HepG2 (cell line): Measurements from ENCODE around the gene CLMP. TPM values are rescaled to one million over a fixed set of nuclear protein-coding genes. Genes with fewer than 3 reads are reported as not detected.

ENCODE experiments used
- AHR ChIP-seq: IDR thresholded peaks from 2 replicates; pipeline ENCODE4 v1.6.1; 2018; ENCODE audit warnings: missing genetic modification reagents, missing compliant biosample characterization
- GATAD2A ChIP-seq: IDR thresholded peaks from 2 replicates; pipeline ENCODE4 v1.6.1; 2016
- KLF6 ChIP-seq: IDR thresholded peaks from 2 replicates; pipeline ENCODE4 v1.8.0; 2016; ENCODE audit warnings: missing biosample characterization, missing genetic modification reagents
- PBX2 ChIP-seq: IDR thresholded peaks from 2 replicates; pipeline ENCODE4 v1.6.1; 2016; ENCODE audit warnings: control low read depth
- PBX3 ChIP-seq: sonication (generic); formaldehyde crosslinking; IDR thresholded peaks from 2 replicates; pipeline ENCODE4 v1.8.1; 2023; ENCODE audit warnings: missing genetic modification reagents, inconsistent platforms, borderline replicate concordance
- TAF1 ChIP-seq: sonication (generic); formaldehyde crosslinking; IDR thresholded peaks from 2 replicates; pipeline ENCODE4 v1.4.0; 2020; ENCODE audit warnings: missing genetic modification reagents
- TEAD2 ChIP-seq: sonication (generic); formaldehyde crosslinking; IDR thresholded peaks from 2 replicates; pipeline ENCODE4 v1.9.0; 2021; ENCODE audit warnings: missing genetic modification reagents
- TEF ChIP-seq: sonication (generic); formaldehyde crosslinking; IDR thresholded peaks from 2 replicates; pipeline ENCODE4 v1.5.0; 2020; ENCODE audit warnings: missing genetic modification reagents
- TP53 ChIP-seq: sonication (generic); formaldehyde crosslinking; conservative IDR thresholded peaks from 2 replicates; pipeline ENCODE4 v1.4.0; 2020; ENCODE audit warnings: missing genetic modification reagents
- TRAFD1 ChIP-seq: sonication (generic); formaldehyde crosslinking; IDR thresholded peaks from 2 replicates; pipeline ENCODE4 v1.5.1; 2020; ENCODE audit warnings: missing genetic modification reagents, mild to moderate bottlenecking, borderline replicate concordance
- ZBTB3 ChIP-seq: sonication (generic); formaldehyde crosslinking; IDR thresholded peaks from 2 replicates; pipeline ENCODE4 v1.4.0; 2020; ENCODE audit warnings: low read depth, mild to moderate bottlenecking, moderate library complexity, missing genetic modification reagents, borderline replicate concordance
- ZFP91 ChIP-seq: sonication (generic); formaldehyde crosslinking; IDR thresholded peaks from 2 replicates; pipeline ENCODE4 v1.9.0; 2022; ENCODE audit warnings: missing genetic modification reagents, mild to moderate bottlenecking, borderline replicate concordance
- ZHX1 ChIP-seq: sonication (generic); formaldehyde crosslinking; IDR thresholded peaks from 2 replicates; pipeline ENCODE4 v1.8.1; 2022; ENCODE audit warnings: low read depth, mild to moderate bottlenecking, missing genetic modification reagents
- ZNF101 ChIP-seq: sonication (generic); formaldehyde crosslinking; IDR thresholded peaks from 2 replicates; pipeline ENCODE4 v1.4.0; 2020; ENCODE audit warnings: mild to moderate bottlenecking, low read depth, missing genetic modification reagents, borderline replicate concordance
- ZNF121 ChIP-seq: sonication (generic); formaldehyde crosslinking; IDR thresholded peaks from 2 replicates; pipeline ENCODE4 v1.5.0; 2020; ENCODE audit warnings: mild to moderate bottlenecking, missing genetic modification reagents
- ZNF143 ChIP-seq: sonication (generic); formaldehyde crosslinking; IDR thresholded peaks from 2 replicates; pipeline ENCODE4 v1.4.0; 2020; ENCODE audit warnings: missing genetic modification reagents
- ZNF180 ChIP-seq: sonication (generic); formaldehyde crosslinking; IDR thresholded peaks from 2 replicates; pipeline ENCODE4 v1.4.0; 2020; ENCODE audit warnings: low read depth, missing genetic modification reagents, borderline replicate concordance
- ZNF546 ChIP-seq: sonication (generic); formaldehyde crosslinking; conservative IDR thresholded peaks from 2 replicates; pipeline ENCODE4 v1.8.1; 2023; ENCODE audit warnings: mild to moderate bottlenecking, missing genetic modification reagents
- ZNF703 ChIP-seq: sonication (generic); formaldehyde crosslinking; IDR thresholded peaks from 2 replicates; pipeline ENCODE4 v1.5.1; 2020; ENCODE audit warnings: missing genetic modification reagents, mild to moderate bottlenecking, moderate library complexity, borderline replicate concordance
- ZNF768 ChIP-seq: sonication (generic); formaldehyde crosslinking; IDR thresholded peaks from 2 replicates; pipeline ENCODE4 v1.4.0; 2020; ENCODE audit warnings: missing genetic modification reagents
- polyA plus RNA-seq, 8 experiments: library from polyadenylated mRNA; depleted of rRNA in 3 of 8; stranded (reverse) in 7 of 8; unstranded in 1 of 8; fragments of >200 nt; fragmentation: Illumina TruSeq in 4 of 8; extraction: Trizol in 4 of 8; gene quantifications; 2 replicates each; pipeline versions ENCODE4 v1.2.1 to v1.2.3, GENCODE V29; 2011 to 2016; ENCODE audit warnings: low read depth in 4 of 8, missing spikeins in 1 of 8, mixed read lengths in 1 of 8; ENCODE audit not compliant: insufficient read depth in 1 of 8
- total RNA-seq, 5 experiments: library from RNA; depleted of rRNA; stranded (reverse); fragments of >200 nt; fragmentation: Illumina TruSeq; extraction: Trizol; gene quantifications; 2 replicates each; pipeline ENCODE4 v1.2.3, GENCODE V29; 2016; ENCODE audit warnings: low read depth in 1 of 5

Gene CLMP
- total and polyA plus RNA-seq, 2 of the 13 experiments (the other 11 are each of a cell fraction or from before 2014, with no cell fraction given): not detected

GRCh38 chr11:123062158-123062891, 132.7 kb downstream of the CLMP start (continued):
- no peak for TF ChIP-seq ZBTB3 (CRISPR knock-in tag)
- no peak for TF ChIP-seq TP53 (CRISPR knock-in tag)
- no peak for TF ChIP-seq TRAFD1
- TF ChIP-seq ZNF121: peak; percentile 14; the same call in 1 of the 2 replicates
- no peak; the same call in none of the 2 replicates for TF ChIP-seq GATAD2A (CRISPR knock-in tag)
- TF ChIP-seq PBX2 (CRISPR knock-in tag): no peak
- TF ChIP-seq KLF6 (CRISPR knock-in tag): no peak; the same call in 1 of the 2 replicates
- peak; percentile 9; the same call in 1 of the 2 replicates for TF ChIP-seq AHR (CRISPR knock-in tag)
- TF ChIP-seq TAF1 (CRISPR knock-in tag): peak; percentile 63
- TF ChIP-seq ZNF101 (CRISPR knock-in tag): no peak
- no peak for TF ChIP-seq PBX3 (CRISPR knock-in tag)
- no peak for TF ChIP-seq ZNF768 (CRISPR knock-in tag)
- no peak; the same call in 1 of the 2 replicates for TF ChIP-seq ZNF546
- TF ChIP-seq ZHX1 (CRISPR knock-in tag): no peak; the same call in 1 of the 2 replicates
- TF ChIP-seq TEF: no peak
- 0 out of 2 replicates have a peak, but pooled peaks have one; percentile 43 for TF ChIP-seq ZNF143
- peak; percentile 66; the same call in 1 of the 2 replicates for TF ChIP-seq ZFP91 (CRISPR knock-in tag)
- peak; percentile 14; the same call in 1 of the 2 replicates for TF ChIP-seq ZNF703 (CRISPR knock-in tag)
- no peak for TF ChIP-seq TEAD2
- no peak for TF ChIP-seq ZNF180
